Neural cell (in vitro differentiated cells): ENCODE data around the gene ZCCHC17. TPM values are rescaled to one million over a fixed set of nuclear protein-coding genes. Genes with fewer than 3 reads are reported as not detected.
A peak's percentile ranks its signal among the peaks of the same experiment; 100 is the strongest.

Experiments
- H2AFZ ChIP-seq: fragments of 200-600, 300-800 bp; sonication (generic), shearing (Covaris generic); 2 replicates; pipeline ENCODE4 v1.6.0; 2014; ENCODE audit warnings: low read depth, mild to moderate bottlenecking, antibody characterized with exemption, low read length, moderate library complexity
- H3F3A ChIP-seq: fragments of 200-600 bp; shearing (Covaris generic); 2 replicates; pipeline ENCODE4 v1.6.1; 2016; ENCODE audit warnings: mild to moderate bottlenecking, moderate library complexity, mixed read lengths, antibody characterized with exemption, low read length; ENCODE audit not compliant: insufficient read depth, poor library complexity, severe bottlenecking
- H3K27ac ChIP-seq: fragments of 200-600, 300-800 bp; sonication (generic), shearing (Covaris generic); 2 replicates; pipeline ENCODE4 v1.5.1; 2014; ENCODE audit warnings: mild to moderate bottlenecking, low read length, moderate library complexity
- H3K27me3 ChIP-seq: fragments of 300-800, 200-600 bp; sonication (generic), shearing (Covaris generic); 2 replicates; pipeline ENCODE4 v1.6.0; 2014; ENCODE audit warnings: mild to moderate bottlenecking, low read depth, low read length, moderate library complexity; ENCODE audit not compliant: insufficient read depth
- H3K36me3 ChIP-seq: fragments of 300-800, 200-600 bp; sonication (generic), shearing (Covaris generic); 2 replicates; pipeline ENCODE4 v1.5.1; 2014; ENCODE audit warnings: mild to moderate bottlenecking, antibody characterized with exemption, low read length, moderate library complexity; ENCODE audit not compliant: insufficient read depth
- H3K4me2 ChIP-seq: fragments of 300-800, 200-600 bp; sonication (generic), shearing (Covaris generic); 2 replicates; pipeline ENCODE4 v1.6.0; 2014; ENCODE audit warnings: mild to moderate bottlenecking, low read length
- H3K4me3 ChIP-seq: fragments of 300-800, 200-600 bp; sonication (generic), shearing (Covaris generic); 2 replicates; pipeline ENCODE4 v1.5.1; 2014; ENCODE audit warnings: mild to moderate bottlenecking, low read length, moderate library complexity
- H3K79me2 ChIP-seq: fragments of 200-600 bp; shearing (Covaris generic); replicated peaks from 2 replicates; pipeline ENCODE4 v1.6.0; 2014; ENCODE audit warnings: mild to moderate bottlenecking, low read length, moderate library complexity; ENCODE audit not compliant: insufficient read depth
- H3K9ac ChIP-seq: fragments of 300-800, 200-600 bp; sonication (generic), shearing (Covaris generic); 2 replicates; pipeline ENCODE4 v1.6.1; 2016; ENCODE audit warnings: mild to moderate bottlenecking, low read length, mixed read lengths
- H3K9me2 ChIP-seq: fragments of 200-600 bp; shearing (Covaris generic); 2 replicates; pipeline ENCODE4 v1.6.1; 2016; ENCODE audit warnings: mild to moderate bottlenecking, low read length, mixed read lengths; ENCODE audit not compliant: insufficient read depth
- H3K9me3 ChIP-seq: fragments of 200-600, 300-800 bp; sonication (generic), shearing (Covaris generic); 2 replicates; pipeline ENCODE4 v1.6.1; 2016; ENCODE audit warnings: mild to moderate bottlenecking, mixed run types, low read length, moderate library complexity, mixed read lengths
- H4K20me1 ChIP-seq: fragments of 200-600 bp; shearing (Covaris generic); 2 replicates; pipeline ENCODE4 v1.6.1; 2016; ENCODE audit warnings: mild to moderate bottlenecking, mixed run types; ENCODE audit not compliant: insufficient read depth
- EP300 ChIP-seq: fragments of 450-650 bp; conservative IDR thresholded peaks from 2 replicates; pipeline ENCODE4 v1.6.1; 2014; ENCODE audit warnings: antibody characterized with exemption, mild to moderate bottlenecking, moderate library complexity; ENCODE audit not compliant: poor library complexity, severe bottlenecking
- EZH2 ChIP-seq: fragments of 200-600, 300-800 bp; shearing (Covaris generic), sonication (generic); IDR thresholded peaks from 2 replicates; pipeline ENCODE4 v1.6.1; 2014; ENCODE audit warnings: antibody characterized with exemption, low read length, borderline replicate concordance, mild to moderate bottlenecking; ENCODE audit not compliant: insufficient read depth, poor library complexity, severe bottlenecking
- MXI1 ChIP-seq: fragments of 450-650 bp; conservative IDR thresholded peaks from 2 replicates; pipeline ENCODE4 v1.6.1; 2014; ENCODE audit warnings: antibody characterized with exemption, mild to moderate bottlenecking; ENCODE audit not compliant: poor library complexity, severe bottlenecking
- POLR2AphosphoS5 ChIP-seq: IDR thresholded peaks from 2 replicates; pipeline ENCODE4 v1.6.1; 2012
- RAD21 ChIP-seq: fragments of 450-650 bp; conservative IDR thresholded peaks from 2 replicates; pipeline ENCODE4 v1.6.1; 2014; ENCODE audit warnings: antibody characterized with exemption, mild to moderate bottlenecking, moderate library complexity
- SMC3 ChIP-seq: fragments of 450-650 bp; conservative IDR thresholded peaks from 2 replicates; pipeline ENCODE4 v1.6.1; 2014; ENCODE audit warnings: antibody characterized with exemption, mild to moderate bottlenecking, moderate library complexity; ENCODE audit not compliant: poor library complexity
- TAF1 ChIP-seq: IDR thresholded peaks from 2 replicates; pipeline ENCODE4 v1.6.1; 2012; ENCODE audit warnings: low read depth
- polyA plus RNA-seq: library from polyadenylated mRNA; depleted of rRNA; stranded (reverse); fragments of >200 nt; gene quantifications from 2 replicates; pipeline ENCODE4 v1.2.3, GENCODE V29; 2014
- TF ChIP-seq, protein P1 (sequence below): IDR thresholded peaks from 2 replicates; pipeline ENCODE4 v1.6.1; 2012; ENCODE audit warnings: borderline replicate concordance
- TF ChIP-seq, protein P2 (sequence below): fragments of 450-650 bp; IDR thresholded peaks from 2 replicates; pipeline ENCODE4 v1.5.1; 2014; ENCODE audit warnings: antibody characterized with exemption, mild to moderate bottlenecking, moderate library complexity; ENCODE audit not compliant: poor library complexity, severe bottlenecking

ZCCHC17 gene
- polyA plus RNA-seq, 1 donor from 2014 or later, result 146 TPM

DNA sequence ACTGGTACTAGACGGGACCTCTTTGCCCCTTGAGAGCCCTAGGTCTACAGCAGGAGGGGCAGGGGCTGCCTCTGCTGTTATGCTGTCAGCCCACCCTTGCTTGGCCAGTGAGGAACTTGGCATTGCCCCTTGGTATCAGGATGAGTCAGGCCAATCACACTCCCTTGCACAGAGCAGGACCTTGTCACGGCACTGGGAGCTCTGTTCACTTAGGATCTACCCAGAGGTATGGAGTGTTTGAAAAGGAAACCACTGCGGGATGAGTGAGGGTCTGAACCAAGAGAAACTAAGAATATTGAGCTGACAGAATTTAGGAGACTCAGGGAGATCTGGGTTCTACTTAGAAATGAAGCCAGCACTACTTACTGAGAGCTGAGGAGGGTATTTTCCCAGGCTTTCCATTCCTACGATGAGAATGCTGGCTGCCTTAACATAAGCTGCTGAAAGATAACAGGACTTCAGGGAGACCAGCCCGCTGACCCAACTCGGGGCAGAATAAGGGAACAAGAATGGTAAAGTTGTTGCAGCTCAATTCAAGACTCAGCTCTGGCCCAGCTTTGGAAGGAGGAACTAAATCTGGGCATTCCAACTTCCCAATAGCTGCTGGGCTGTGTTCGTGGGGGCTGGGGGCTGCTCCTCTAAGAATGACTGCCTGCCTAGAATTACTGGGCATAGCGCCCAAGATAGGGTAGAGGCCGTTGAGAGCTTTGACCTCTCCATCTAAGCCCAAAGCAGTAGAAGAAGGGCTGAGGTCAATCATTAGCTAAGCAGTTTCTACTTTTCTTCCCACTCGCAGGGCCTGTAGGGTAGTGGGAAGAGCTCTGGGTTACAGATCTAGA is 74.5 kb downstream of the ZCCHC17 start:
- no peaks in the 10 kb centered on the region for H3F3A ChIP-seq
- no peaks in the 10 kb centered on the region for H3K79me2 ChIP-seq
- H3K4me2 ChIP-seq, result no peak overlapping the region
- H3K9me3 ChIP-seq, result no peaks in the 10 kb centered on the region
- no peak overlapping the region for H3K9ac ChIP-seq
- H3K27me3 ChIP-seq, result no peaks in the 10 kb centered on the region
- TF ChIP-seq TAF1, result no peak
- TF ChIP-seq RAD21, result no peak
- no peak for TF ChIP-seq POLR2AphosphoS5
- no peak for TF ChIP-seq MXI1
- TF ChIP-seq SMC3, result no peak
- TF ChIP-seq EP300, result no peak
- no peaks in the 10 kb centered on the region for H4K20me1 ChIP-seq
- no peak overlapping the region for H3K4me3 ChIP-seq
- H3K36me3 ChIP-seq, result no peaks in the 10 kb centered on the region
- no peak overlapping the region for H3K27ac ChIP-seq
- no peaks in the 10 kb centered on the region for H3K9me2 ChIP-seq
- no peak overlapping the region for H2AFZ ChIP-seq

DNA sequence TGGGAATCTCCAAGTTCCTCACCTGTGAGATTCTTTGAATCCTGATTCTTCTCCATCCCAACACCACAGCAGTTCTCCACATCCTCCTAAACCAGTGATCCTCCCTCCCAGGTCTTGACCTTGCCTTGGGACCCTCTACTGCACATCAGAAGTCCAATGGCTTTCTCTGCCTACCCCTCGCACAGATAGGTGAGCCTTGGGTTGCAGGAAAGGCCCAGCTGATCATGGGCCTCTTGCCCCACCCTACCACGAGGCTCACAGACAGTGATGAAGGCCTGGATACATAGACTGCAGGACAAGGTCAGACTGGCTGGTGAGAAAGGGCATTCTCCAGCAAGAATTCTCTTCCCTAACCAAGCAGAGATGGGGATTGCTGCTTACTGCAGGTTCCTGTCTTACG is 75.2 kb downstream of the ZCCHC17 start:
- no peaks in the 10 kb centered on the region for H4K20me1 ChIP-seq
- no peak overlapping the region for H2AFZ ChIP-seq
- no peak overlapping the region for H3K4me2 ChIP-seq
- H3K9me2 ChIP-seq, result no peaks in the 10 kb centered on the region
- no peaks in the 10 kb centered on the region for H3K79me2 ChIP-seq
- H3K9ac ChIP-seq, result peak overlapping the region; percentile 76
- H3K9me3 ChIP-seq, result no peaks in the 10 kb centered on the region
- H3K4me3 ChIP-seq, result peak overlapping the region; percentile 61
- H3K36me3 ChIP-seq, result no peaks in the 10 kb centered on the region
- H3K27ac ChIP-seq, result no peak overlapping the region
- TF ChIP-seq TAF1, result no peak
- TF ChIP-seq RAD21, result no peak
- no peak for TF ChIP-seq SMC3
- TF ChIP-seq, protein P1, sequence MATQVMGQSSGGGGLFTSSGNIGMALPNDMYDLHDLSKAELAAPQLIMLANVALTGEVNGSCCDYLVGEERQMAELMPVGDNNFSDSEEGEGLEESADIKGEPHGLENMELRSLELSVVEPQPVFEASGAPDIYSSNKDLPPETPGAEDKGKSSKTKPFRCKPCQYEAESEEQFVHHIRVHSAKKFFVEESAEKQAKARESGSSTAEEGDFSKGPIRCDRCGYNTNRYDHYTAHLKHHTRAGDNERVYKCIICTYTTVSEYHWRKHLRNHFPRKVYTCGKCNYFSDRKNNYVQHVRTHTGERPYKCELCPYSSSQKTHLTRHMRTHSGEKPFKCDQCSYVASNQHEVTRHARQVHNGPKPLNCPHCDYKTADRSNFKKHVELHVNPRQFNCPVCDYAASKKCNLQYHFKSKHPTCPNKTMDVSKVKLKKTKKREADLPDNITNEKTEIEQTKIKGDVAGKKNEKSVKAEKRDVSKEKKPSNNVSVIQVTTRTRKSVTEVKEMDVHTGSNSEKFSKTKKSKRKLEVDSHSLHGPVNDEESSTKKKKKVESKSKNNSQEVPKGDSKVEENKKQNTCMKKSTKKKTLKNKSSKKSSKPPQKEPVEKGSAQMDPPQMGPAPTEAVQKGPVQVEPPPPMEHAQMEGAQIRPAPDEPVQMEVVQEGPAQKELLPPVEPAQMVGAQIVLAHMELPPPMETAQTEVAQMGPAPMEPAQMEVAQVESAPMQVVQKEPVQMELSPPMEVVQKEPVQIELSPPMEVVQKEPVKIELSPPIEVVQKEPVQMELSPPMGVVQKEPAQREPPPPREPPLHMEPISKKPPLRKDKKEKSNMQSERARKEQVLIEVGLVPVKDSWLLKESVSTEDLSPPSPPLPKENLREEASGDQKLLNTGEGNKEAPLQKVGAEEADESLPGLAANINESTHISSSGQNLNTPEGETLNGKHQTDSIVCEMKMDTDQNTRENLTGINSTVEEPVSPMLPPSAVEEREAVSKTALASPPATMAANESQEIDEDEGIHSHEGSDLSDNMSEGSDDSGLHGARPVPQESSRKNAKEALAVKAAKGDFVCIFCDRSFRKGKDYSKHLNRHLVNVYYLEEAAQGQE, result no peak
- TF ChIP-seq MXI1, result no peak
- no peak for TF ChIP-seq EZH2
- TF ChIP-seq, protein P2, sequence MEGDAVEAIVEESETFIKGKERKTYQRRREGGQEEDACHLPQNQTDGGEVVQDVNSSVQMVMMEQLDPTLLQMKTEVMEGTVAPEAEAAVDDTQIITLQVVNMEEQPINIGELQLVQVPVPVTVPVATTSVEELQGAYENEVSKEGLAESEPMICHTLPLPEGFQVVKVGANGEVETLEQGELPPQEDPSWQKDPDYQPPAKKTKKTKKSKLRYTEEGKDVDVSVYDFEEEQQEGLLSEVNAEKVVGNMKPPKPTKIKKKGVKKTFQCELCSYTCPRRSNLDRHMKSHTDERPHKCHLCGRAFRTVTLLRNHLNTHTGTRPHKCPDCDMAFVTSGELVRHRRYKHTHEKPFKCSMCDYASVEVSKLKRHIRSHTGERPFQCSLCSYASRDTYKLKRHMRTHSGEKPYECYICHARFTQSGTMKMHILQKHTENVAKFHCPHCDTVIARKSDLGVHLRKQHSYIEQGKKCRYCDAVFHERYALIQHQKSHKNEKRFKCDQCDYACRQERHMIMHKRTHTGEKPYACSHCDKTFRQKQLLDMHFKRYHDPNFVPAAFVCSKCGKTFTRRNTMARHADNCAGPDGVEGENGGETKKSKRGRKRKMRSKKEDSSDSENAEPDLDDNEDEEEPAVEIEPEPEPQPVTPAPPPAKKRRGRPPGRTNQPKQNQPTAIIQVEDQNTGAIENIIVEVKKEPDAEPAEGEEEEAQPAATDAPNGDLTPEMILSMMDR, result no peak
- no peak for TF ChIP-seq EP300
- no peak for TF ChIP-seq POLR2AphosphoS5
- H3F3A ChIP-seq, result no peaks in the 10 kb centered on the region
- H3K27me3 ChIP-seq, result no peaks in the 10 kb centered on the region
